ENCODE results near the gene CSNK1A1.

DNA sequence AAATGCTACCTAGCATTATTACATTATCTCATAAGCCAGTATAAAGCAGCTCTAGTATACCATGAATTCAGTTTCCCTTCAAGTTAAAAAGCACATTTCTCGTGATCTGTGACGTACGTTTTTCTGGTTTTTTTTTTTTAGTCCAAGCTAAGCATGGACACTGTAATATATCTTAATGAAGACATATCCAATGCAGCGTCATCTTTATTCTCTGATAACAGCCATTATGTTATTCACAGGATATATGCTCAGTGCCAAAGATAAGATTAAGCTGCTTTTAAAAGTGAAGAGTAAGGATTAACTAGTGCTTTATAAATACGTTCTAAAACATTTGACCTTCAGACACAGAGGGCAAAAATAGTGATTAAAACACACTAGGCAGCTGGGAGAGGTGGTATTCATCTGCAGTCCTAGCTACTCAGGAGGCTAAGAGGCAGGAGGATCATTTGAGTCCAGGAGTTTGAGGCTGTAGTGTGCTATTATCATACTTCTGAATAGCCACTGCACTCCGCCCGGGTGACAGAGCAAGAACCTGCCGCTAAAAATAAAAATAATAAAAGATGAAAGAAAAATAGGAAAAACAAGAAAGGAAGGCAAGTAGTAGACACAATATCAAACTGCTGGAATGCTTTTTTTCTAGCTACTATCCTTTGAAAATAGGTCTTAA lies 7.7 kb downstream of the CSNK1A1 start:
- TF ChIP-seq ZNF274 (IDR thresholded peaks at IDR 0.05; ENCODE audit: low read depth, low read length) (no peak), YY1 (IDR thresholded peaks at IDR 0.05; ENCODE audit: insufficient read depth, insufficient read length) (no peak), SUZ12 (IDR thresholded peaks at IDR 0.05; ENCODE audit: extremely low read depth, insufficient read depth, insufficient read length) (no peak)

All from NT2/D1 (cell line).